GM19328 (cell line): Measurements from ENCODE around the gene ACTMAP.
"Not testable (repeated sequence)": the region's sequence is repeated elsewhere in the genome, so short reads cannot be mapped to it uniquely, and the experiment has no call there.

ENCODE experiments used
- ATAC-seq: cut with Tn5 transposase; IDR thresholded peaks from one replicate; pipeline ENCODE4 v1.9.1; 2021; ENCODE audit warnings: mild to moderate bottlenecking, moderate library complexity; ENCODE audit not compliant: unreplicated experiment

ACTMAP gene

GRCh38 chr19:40750058-40750873 lies at the start of gene ACTMAP:
Gene ACTMAP (minus strand): TSS chr19:40750477. CDS start chr19:40749803, 674 bp downstream.
- ATAC-seq, result peak; percentile 90

GRCh38 chr19:40799558-40800338 lies 49.5 kb upstream of the ACTMAP start:
- no peak for ATAC-seq

GRCh38 chr19:40798683-40799557 lies 48.6 kb upstream of the ACTMAP start, which contains the start of gene EGLN2:
Gene EGLN2 (plus strand): TSS chr19:40799191. CDS start chr19:40800573, 1,382 bp downstream.
- ATAC-seq, result peak; percentile 71

GRCh38 chr19:40797963-40798682 lies 47.8 kb upstream of the ACTMAP start:
- peak; percentile 22 for ATAC-seq

- no peak for ATAC-seq
These were observed 47.1 kb upstream of the ACTMAP start for GRCh38 chr19:40797166-40797962.

GRCh38 chr19:40791996-40792395 lies 41.7 kb upstream of the ACTMAP start:
- no peak for ATAC-seq

GRCh38 chr19:40791349-40791748 lies 41.1 kb upstream of the ACTMAP start:
- no peak for ATAC-seq

- ATAC-seq, result no peak
These were observed 36.1 kb upstream of the ACTMAP start for GRCh38 chr19:40786060-40787037.

- ATAC-seq, result no peak
These were observed 35.2 kb upstream of the ACTMAP start for GRCh38 chr19:40785526-40785925.

GRCh38 chr19:40784146-40784545 lies 33.9 kb upstream of the ACTMAP start:
- not testable (repeated sequence) for ATAC-seq

- no peak for ATAC-seq
These were observed 33.4 kb upstream of the ACTMAP start for GRCh38 chr19:40783711-40784110.

- no peak for ATAC-seq
These were observed 30.9 kb upstream of the ACTMAP start for GRCh38 chr19:40781140-40781539.

GRCh38 chr19:40780582-40780981 lies 30.3 kb upstream of the ACTMAP start:
- ATAC-seq, result no peak

- no peak for ATAC-seq
These were observed 28.5 kb upstream of the ACTMAP start for GRCh38 chr19:40778706-40779284.

GRCh38 chr19:40777937-40778705 lies 27.8 kb upstream of the ACTMAP start, which contains the start of gene RAB4B:
Gene RAB4B (plus strand): TSS chr19:40778247. CDS start chr19:40778376, 129 bp downstream.
- ATAC-seq, result peak; percentile 67

- ATAC-seq, result no peak
These were observed 27.3 kb upstream of the ACTMAP start for GRCh38 chr19:40777645-40777936.

GRCh38 chr19:40776932-40777644 lies 26.8 kb upstream of the ACTMAP start:
- ATAC-seq, result peak; percentile 54
